Calu3 (cell line): ENCODE data around the gene OSBPL8. TPM values are rescaled to one million over a fixed set of nuclear protein-coding genes. Genes with fewer than 3 reads are reported as not detected.

Source experiments
- BruUV-seq: library from RNA; stranded (reverse); fragments of 400-500 nt; replicated peaks from 2 replicates; lab custom pipeline; 2021; lab: Mats Ljungman, UMichigan
- CTCF ChIA-PET: fragments of 300-600 bp; sonication (Branson Sonifier 250); formaldehyde crosslinking; loops from one replicate; lab custom pipeline; 2022; ENCODE audit warnings: antibody characterized with exemption; lab: Charles Lee
- DNase-seq: peaks from one replicate; pipeline ENCODE4 v3.0.0; 2022
- H3K27ac Mint-ChIP-seq: one replicate; pipeline ENCODE4 v1.8.0; 2022; ENCODE audit warnings: mixed read lengths; ENCODE audit not compliant: unreplicated experiment
- H3K27me3 Mint-ChIP-seq: one replicate; pipeline ENCODE4 v1.8.0; 2022; ENCODE audit warnings: mixed read lengths; ENCODE audit not compliant: unreplicated experiment
- H3K36me3 Mint-ChIP-seq: one replicate; pipeline ENCODE4 v1.8.0; 2022; ENCODE audit warnings: mild to moderate bottlenecking, moderate library complexity, mixed read lengths; ENCODE audit not compliant: insufficient read depth, unreplicated experiment
- H3K4me1 Mint-ChIP-seq: one replicate; pipeline ENCODE4 v1.8.0; 2022; ENCODE audit warnings: mild to moderate bottlenecking, low read depth, mixed read lengths; ENCODE audit not compliant: unreplicated experiment
- H3K4me3 Mint-ChIP-seq: one replicate; pipeline ENCODE4 v1.8.0; 2022; ENCODE audit warnings: mild to moderate bottlenecking, low read depth, moderate library complexity, mixed read lengths; ENCODE audit not compliant: unreplicated experiment
- H3K9me3 Mint-ChIP-seq: one replicate; pipeline ENCODE4 v1.8.0; 2022; ENCODE audit warnings: low read depth, mixed read lengths; ENCODE audit not compliant: unreplicated experiment
- intact Hi-C: fragments of 100-400 bp; cut with micrococcal nuclease; formaldehyde crosslinking; loops from one replicate; pipeline ENCODE4 v1.10.0; 2022; ENCODE audit not compliant: unreplicated experiment
- total RNA-seq: library from RNA; stranded (reverse); gene quantifications from 2 replicates; pipeline ENCODE4 v1.2.3, GENCODE V29; 2022
- TF ChIP-seq, protein P1 (sequence below): fragments of 200-600 bp; IDR thresholded peaks from one replicate; pipeline ENCODE4 v1.8.0; 2022; ENCODE audit warnings: antibody characterized with exemption; ENCODE audit not compliant: unreplicated experiment

OSBPL8 gene
- total RNA-seq, 1 experiment from 2014 or later: 64.9 TPM

DNA sequence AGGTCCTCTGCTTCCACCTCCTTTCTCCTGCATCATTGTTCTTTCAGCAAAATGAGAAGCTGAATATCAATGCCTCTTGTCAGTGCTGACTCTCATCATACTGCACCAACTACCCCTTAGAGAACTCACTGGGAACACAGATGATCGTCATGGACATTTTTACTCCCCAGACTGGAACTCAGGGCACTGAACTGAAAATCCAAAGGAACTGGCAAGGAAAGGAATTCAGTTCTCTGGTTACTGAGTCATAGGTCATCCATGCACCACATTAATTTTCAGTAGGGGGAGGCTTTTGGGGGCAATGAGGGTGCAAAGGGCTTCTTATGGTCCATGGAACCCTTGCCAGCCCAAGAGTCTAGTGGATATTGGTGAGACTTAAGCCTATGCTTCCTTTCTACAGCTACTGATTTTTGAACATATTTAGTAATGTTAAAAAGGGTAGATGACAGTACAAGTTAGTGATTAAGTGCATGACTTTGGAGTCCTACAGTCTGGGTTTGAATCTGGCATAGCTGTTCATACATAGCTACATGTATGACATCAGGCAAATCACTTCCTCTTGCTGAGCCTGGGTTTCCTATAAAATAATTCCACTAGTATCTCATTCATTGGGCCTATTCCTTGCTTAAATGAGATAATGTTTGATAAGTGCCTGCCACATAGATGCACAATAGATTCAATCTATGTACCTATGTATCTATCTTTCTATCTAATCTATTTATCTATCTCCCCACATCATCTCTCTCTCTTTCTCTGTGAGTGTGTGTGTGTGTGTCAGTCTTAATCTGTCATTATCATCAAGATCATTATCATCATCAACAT, 240.6 kb downstream of the OSBPL8 start:
- no TSS peak for BruUV-seq
- DNase-seq: no peak

DNA sequence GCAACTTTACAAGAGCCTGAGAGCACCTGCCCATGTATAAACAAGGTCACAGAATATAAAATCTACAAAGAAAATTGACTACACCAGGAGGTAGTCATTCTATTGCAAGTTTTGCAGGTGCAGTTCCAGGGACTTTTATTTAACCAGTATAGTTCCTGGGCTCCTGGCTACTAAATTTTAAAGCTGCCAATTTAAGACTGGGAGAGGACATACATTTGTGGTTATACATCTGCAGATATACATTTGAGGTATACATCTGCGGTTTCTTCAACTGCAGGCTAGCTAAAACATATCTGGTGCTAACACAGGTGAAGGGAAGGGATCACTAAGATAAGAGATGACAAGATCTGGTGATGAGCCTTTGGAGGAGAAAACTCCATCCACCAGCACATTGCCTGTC, 241.6 kb downstream of the OSBPL8 start:
- no peak overlapping the region for H3K4me3 Mint-ChIP-seq
- no TSS peak for BruUV-seq
- H3K4me1 Mint-ChIP-seq: no peaks in the 10 kb centered on the region
- H3K36me3 Mint-ChIP-seq: no peaks in the 10 kb centered on the region
- DNase-seq: no peak
- TF ChIP-seq, protein P1, sequence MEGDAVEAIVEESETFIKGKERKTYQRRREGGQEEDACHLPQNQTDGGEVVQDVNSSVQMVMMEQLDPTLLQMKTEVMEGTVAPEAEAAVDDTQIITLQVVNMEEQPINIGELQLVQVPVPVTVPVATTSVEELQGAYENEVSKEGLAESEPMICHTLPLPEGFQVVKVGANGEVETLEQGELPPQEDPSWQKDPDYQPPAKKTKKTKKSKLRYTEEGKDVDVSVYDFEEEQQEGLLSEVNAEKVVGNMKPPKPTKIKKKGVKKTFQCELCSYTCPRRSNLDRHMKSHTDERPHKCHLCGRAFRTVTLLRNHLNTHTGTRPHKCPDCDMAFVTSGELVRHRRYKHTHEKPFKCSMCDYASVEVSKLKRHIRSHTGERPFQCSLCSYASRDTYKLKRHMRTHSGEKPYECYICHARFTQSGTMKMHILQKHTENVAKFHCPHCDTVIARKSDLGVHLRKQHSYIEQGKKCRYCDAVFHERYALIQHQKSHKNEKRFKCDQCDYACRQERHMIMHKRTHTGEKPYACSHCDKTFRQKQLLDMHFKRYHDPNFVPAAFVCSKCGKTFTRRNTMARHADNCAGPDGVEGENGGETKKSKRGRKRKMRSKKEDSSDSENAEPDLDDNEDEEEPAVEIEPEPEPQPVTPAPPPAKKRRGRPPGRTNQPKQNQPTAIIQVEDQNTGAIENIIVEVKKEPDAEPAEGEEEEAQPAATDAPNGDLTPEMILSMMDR: no peak
- no peaks in the 10 kb centered on the region for H3K9me3 Mint-ChIP-seq
- H3K27me3 Mint-ChIP-seq: no peaks in the 10 kb centered on the region
- intact Hi-C loops: no loop called here
- H3K27ac Mint-ChIP-seq: no peak overlapping the region
- CTCF ChIA-PET: interaction anchor here (0.6 kb wide), 2 partner anchors 100 to 412 kb away, joined by 3 to 5 read pairs; no protein-coding TSS in a partner anchor

More for the DNA sequence above, 240.6 kb downstream of the OSBPL8 start:
- CTCF ChIA-PET: no interaction called here
- intact Hi-C loops: no loop called here
- Mint-ChIP-seq H3K36me3 (no peaks in the 10 kb centered on the region), H3K4me1 (no peaks in the 10 kb centered on the region), H3K9me3 (no peaks in the 10 kb centered on the region), H3K27me3 (no peaks in the 10 kb centered on the region), H3K4me3 (peak overlapping the region; percentile 40), H3K27ac (no peak overlapping the region)
- TF ChIP-seq, protein P1: no peak

DNA sequence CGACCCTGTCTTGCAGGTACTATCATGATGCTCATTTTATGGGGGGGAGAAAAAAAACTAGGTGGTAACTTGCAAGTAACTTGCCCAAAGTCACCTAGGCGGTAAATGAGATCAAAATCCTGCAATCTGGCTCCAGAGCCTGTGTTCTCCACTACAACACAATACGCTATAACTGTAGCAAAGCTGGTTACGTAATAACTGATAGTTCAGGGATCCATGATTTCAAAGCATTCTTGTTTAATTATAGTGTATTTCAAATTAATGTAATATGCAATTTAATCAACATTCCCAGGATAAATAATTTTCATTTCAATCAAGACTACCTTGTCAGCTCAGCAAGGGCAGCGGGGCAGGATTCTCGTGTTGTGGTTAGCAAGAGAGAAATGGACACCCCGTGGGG, 243.1 kb downstream of the OSBPL8 start:
- no peaks in the 10 kb centered on the region for H3K4me1 Mint-ChIP-seq
- no TSS peak for BruUV-seq
- TF ChIP-seq, protein P1: no peak
- CTCF ChIA-PET: no interaction called here
- H3K27ac Mint-ChIP-seq: no peak overlapping the region
- H3K4me3 Mint-ChIP-seq: no peak overlapping the region
- no peaks in the 10 kb centered on the region for H3K27me3 Mint-ChIP-seq
- H3K36me3 Mint-ChIP-seq: no peaks in the 10 kb centered on the region
- H3K9me3 Mint-ChIP-seq: no peaks in the 10 kb centered on the region
- intact Hi-C loops: no loop called here
- no peak for DNase-seq

DNA sequence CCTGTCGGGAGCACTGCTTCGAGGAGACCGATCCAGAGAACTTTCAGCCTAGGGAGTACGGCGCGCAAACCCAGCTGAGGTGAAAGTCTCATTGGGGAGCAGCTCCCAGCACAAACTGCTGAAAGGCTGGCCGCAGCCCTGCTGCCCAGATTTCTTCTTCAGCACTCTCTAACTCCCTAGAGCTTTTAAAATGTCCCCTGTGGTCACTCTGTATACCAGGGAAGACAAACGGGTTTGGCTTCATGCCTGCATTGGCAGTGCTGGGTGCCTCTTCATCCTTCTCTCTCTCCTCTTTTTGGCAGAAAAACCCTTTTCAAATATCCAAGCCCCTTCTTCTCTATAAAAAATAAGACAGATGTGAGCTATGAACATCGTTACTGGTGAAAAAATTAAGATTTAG, 246.3 kb downstream of the OSBPL8 start:
- no TSS peak for BruUV-seq
- no peaks in the 10 kb centered on the region for H3K27me3 Mint-ChIP-seq
- no peaks in the 10 kb centered on the region for H3K4me1 Mint-ChIP-seq
- no peak overlapping the region for H3K4me3 Mint-ChIP-seq
- intact Hi-C loops: no loop called here
- CTCF ChIA-PET: no interaction called here
- no peak overlapping the region for H3K27ac Mint-ChIP-seq
- H3K9me3 Mint-ChIP-seq: no peaks in the 10 kb centered on the region
- H3K36me3 Mint-ChIP-seq: no peaks in the 10 kb centered on the region
- DNase-seq: no peak
- TF ChIP-seq, protein P1: no peak
